ENCODE data around the gene ITGAX.
"Not testable (repeated sequence)": the region's sequence is repeated elsewhere in the genome, so short reads cannot be mapped to it uniquely, and the experiment has no call there.

ITGAX gene

GRCh38 chr16:31412750-31413149 lies 57.8 kb downstream of the ITGAX start:
- DNase-seq = no peak

GRCh38 chr16:31413381-31413780 lies 58.4 kb downstream of the ITGAX start:
- no peak for DNase-seq

GRCh38 chr16:31413943-31414342 lies 59.0 kb downstream of the ITGAX start:
- DNase-seq = no peak

GRCh38 chr16:31414706-31415105 lies 59.7 kb downstream of the ITGAX start:
- no peak for DNase-seq

GRCh38 chr16:31416371-31416770 lies 61.4 kb downstream of the ITGAX start:
- DNase-seq = no peak

GRCh38 chr16:31417036-31417435 lies 62.1 kb downstream of the ITGAX start:
- not testable (repeated sequence) for DNase-seq

GRCh38 chr16:31417916-31418315 lies 62.9 kb downstream of the ITGAX start:
- no peak for DNase-seq

- peak; percentile 37 for DNase-seq
Observed at GRCh38 chr16:31420037-31420436, 65.1 kb downstream of the ITGAX start.

GRCh38 chr16:31421587-31421986 lies 66.6 kb downstream of the ITGAX start:
- DNase-seq = peak; percentile 77

- DNase-seq = no peak
Observed at GRCh38 chr16:31423241-31423640, 68.3 kb downstream of the ITGAX start.

GRCh38 chr16:31423801-31424200 lies 68.8 kb downstream of the ITGAX start:
- DNase-seq = no peak

GRCh38 chr16:31427441-31428278 lies 72.7 kb downstream of the ITGAX start:
- peak; percentile 78 for DNase-seq

- DNase-seq = no peak
Observed at GRCh38 chr16:31428279-31428597, 73.3 kb downstream of the ITGAX start, which contains the start of gene COX6A2. Gene COX6A2 (minus strand): TSS chr16:31428360. CDS start chr16:31428325, 35 bp downstream.

GRCh38 chr16:31428638-31429247 lies 73.8 kb downstream of the ITGAX start:
- no peak for DNase-seq

GRCh38 chr16:31429314-31429713 lies 74.3 kb downstream of the ITGAX start:
- no peak for DNase-seq

- DNase-seq = no peak
Observed at GRCh38 chr16:31429796-31430195, 74.8 kb downstream of the ITGAX start.

GRCh38 chr16:31430380-31431052 lies 75.5 kb downstream of the ITGAX start:
- no peak for DNase-seq

Measured in stimulated activated CD8-positive, alpha-beta memory T cell treated with anti-CD3 and anti-CD28 coated beads, Interleukin-4, amount 100 ng/mL, for 48 hours (primary cell).